H9 (cell line): ENCODE data around the gene RPL34. TPM values are rescaled to one million over a fixed set of nuclear protein-coding genes. Genes with fewer than 3 reads are reported as not detected.

Experiments
- DNase-seq: peaks from one replicate; pipeline ENCODE4 v3.0.0-alpha.2; 2017
- H2AFZ ChIP-seq: one replicate; pipeline ENCODE4 v1.6.1; 2013; ENCODE audit warnings: mild to moderate bottlenecking, low read length, control low read depth, moderate library complexity
- H2AK5ac ChIP-seq: 2 replicates; pipeline ENCODE4 v1.6.1; 2013; ENCODE audit warnings: low read length, control low read depth, mixed read lengths; ENCODE audit not compliant: insufficient read length
- H2BK120ac ChIP-seq: one replicate; pipeline ENCODE4 v1.6.1; 2013; ENCODE audit warnings: low read depth, mild to moderate bottlenecking, low read length, control low read depth, inconsistent platforms; ENCODE audit not compliant: poor library complexity, severe bottlenecking
- H2BK12ac ChIP-seq: 2 replicates; pipeline ENCODE4 v1.6.1; 2013; ENCODE audit warnings: low read length, control low read depth, mixed read lengths, low read depth; ENCODE audit not compliant: insufficient read length
- H2BK15ac ChIP-seq: 2 replicates; pipeline ENCODE4 v1.6.1; 2013; ENCODE audit warnings: low read depth, low read length, control low read depth
- H2BK20ac ChIP-seq: one replicate; pipeline ENCODE4 v1.6.1; 2013; ENCODE audit warnings: low read depth, mild to moderate bottlenecking, low read length, control low read depth, inconsistent platforms; ENCODE audit not compliant: poor library complexity, severe bottlenecking
- H2BK5ac ChIP-seq: 2 replicates; pipeline ENCODE4 v1.6.1; 2013; ENCODE audit warnings: low read length, control low read depth, mixed read lengths; ENCODE audit not compliant: insufficient read length
- H3K14ac ChIP-seq: 2 replicates; pipeline ENCODE4 v1.6.1; 2013; ENCODE audit warnings: low read length, control low read depth; ENCODE audit not compliant: insufficient read depth
- H3K18ac ChIP-seq: 2 replicates; pipeline ENCODE4 v1.6.1; 2013; ENCODE audit warnings: low read depth, mild to moderate bottlenecking, mixed read lengths, low read length, control low read depth; ENCODE audit not compliant: insufficient read length
- H3K23ac ChIP-seq: 2 replicates; pipeline ENCODE4 v1.6.1; 2013; ENCODE audit warnings: low read length, control low read depth, mixed read lengths, low read depth; ENCODE audit not compliant: insufficient read length
- H3K23me2 ChIP-seq: 2 replicates; pipeline ENCODE4 v1.6.1; 2013; ENCODE audit warnings: low read depth, mild to moderate bottlenecking, mixed read lengths, low read length, control low read depth; ENCODE audit not compliant: insufficient read length, poor library complexity, severe bottlenecking
- H3K27ac ChIP-seq: 2 replicates; pipeline ENCODE4 v1.5.1; 2013; ENCODE audit warnings: low read length, control low read depth, mixed read lengths, low read depth; ENCODE audit not compliant: insufficient read length
- H3K27me3 ChIP-seq: 2 replicates; pipeline ENCODE4 v1.6.1; 2013; ENCODE audit warnings: low read length, control low read depth, inconsistent platforms; ENCODE audit not compliant: insufficient read depth
- H3K4ac ChIP-seq: 2 replicates; pipeline ENCODE4 v1.6.1; 2013; ENCODE audit warnings: low read depth, mild to moderate bottlenecking, control low read depth, inconsistent platforms, low read length, moderate library complexity
- H3K4me1 ChIP-seq: 2 replicates; pipeline ENCODE4 v1.6.1; 2013; ENCODE audit warnings: low read length, control low read depth, inconsistent platforms; ENCODE audit not compliant: insufficient read depth
- H3K4me2 ChIP-seq: 2 replicates; pipeline ENCODE4 v1.6.1; 2013; ENCODE audit warnings: low read length, control low read depth, mixed read lengths; ENCODE audit not compliant: insufficient read length, insufficient read depth
- H3K56ac ChIP-seq: 2 replicates; pipeline ENCODE4 v1.6.1; 2013; ENCODE audit warnings: low read depth, mild to moderate bottlenecking, mixed read lengths, low read length, control low read depth; ENCODE audit not compliant: insufficient read length
- H3K79me1 ChIP-seq: 2 replicates; pipeline ENCODE4 v1.6.1; 2013; ENCODE audit warnings: low read depth, mild to moderate bottlenecking, moderate library complexity, low read length, control low read depth, inconsistent platforms; ENCODE audit not compliant: insufficient read depth, poor library complexity, severe bottlenecking
- H3K79me2 ChIP-seq: 2 replicates; pipeline ENCODE4 v1.6.1; 2013; ENCODE audit warnings: low read length, control low read depth, inconsistent platforms; ENCODE audit not compliant: insufficient read depth
- H3K9ac ChIP-seq: 2 replicates; pipeline ENCODE4 v1.6.1; 2013; ENCODE audit warnings: low read length, control low read depth, mixed read lengths; ENCODE audit not compliant: insufficient read length; ENCODE audit errors: extremely low read depth
- H3K9me3 ChIP-seq: one replicate; pipeline ENCODE4 v1.6.1; 2013; ENCODE audit warnings: low read depth, low read length, inconsistent platforms; ENCODE audit not compliant: control insufficient read depth
- H3T11ph ChIP-seq: one replicate; pipeline ENCODE4 v1.6.1; 2013; ENCODE audit warnings: mild to moderate bottlenecking, low read length, control low read depth, inconsistent platforms
- H4K20me1 ChIP-seq: one replicate; pipeline ENCODE4 v1.6.1; 2013; ENCODE audit not compliant: control insufficient read depth, insufficient read length, insufficient read depth
- H4K5ac ChIP-seq: 2 replicates; pipeline ENCODE4 v1.6.1; 2013; ENCODE audit warnings: low read depth, mild to moderate bottlenecking, mixed read lengths, low read length, control low read depth; ENCODE audit not compliant: insufficient read length
- H4K8ac ChIP-seq: replicated peaks from 2 replicates; pipeline ENCODE4 v1.6.1; 2013; ENCODE audit warnings: low read length, control low read depth, mixed read lengths, low read depth; ENCODE audit not compliant: insufficient read length
- H4K91ac ChIP-seq: 2 replicates; pipeline ENCODE4 v1.6.1; 2013; ENCODE audit warnings: low read depth, mild to moderate bottlenecking, moderate library complexity, mixed read lengths, low read length, control low read depth; ENCODE audit not compliant: insufficient read length
- H3K27ac Mint-ChIP-seq, 3 experiments: 2 replicates in 2 of 3; 3 replicates in 1 of 3; pipeline ENCODE4 v1.8.0; 2020 to 2021; ENCODE audit warnings: mixed read lengths in 3 of 3, mild to moderate bottlenecking in 1 of 3, moderate library complexity in 1 of 3
- H3K27me3 Mint-ChIP-seq: 2 replicates; pipeline ENCODE4 v1.8.0; 2021; ENCODE audit warnings: low read depth, mild to moderate bottlenecking, moderate library complexity, mixed read lengths
- H3K36me3 Mint-ChIP-seq, 3 experiments: 2 replicates in 2 of 3; 3 replicates in 1 of 3; pipeline ENCODE4 v1.8.0; 2020 to 2021; ENCODE audit warnings: low read depth in 3 of 3, mixed read lengths in 3 of 3; ENCODE audit not compliant: insufficient read depth in 1 of 3
- H3K4me1 Mint-ChIP-seq, 2 experiments: 2 replicates each; pipeline ENCODE4 v1.8.0; 2020; ENCODE audit warnings: mixed read lengths in 2 of 2
- H3K4me3 Mint-ChIP-seq, 2 experiments: 2 replicates in 1 of 2; 3 replicates in 1 of 2; pipeline ENCODE4 v1.8.0; 2020 to 2021; ENCODE audit warnings: mild to moderate bottlenecking in 2 of 2, mixed read lengths in 2 of 2, moderate library complexity in 1 of 2
- H3K9me3 Mint-ChIP-seq, 2 experiments: 2 replicates in 1 of 2; 3 replicates in 1 of 2; pipeline ENCODE4 v1.8.0; 2020; ENCODE audit warnings: mild to moderate bottlenecking in 2 of 2, mixed read lengths in 2 of 2, moderate library complexity in 1 of 2
- WGBS: extraction: QIAGEN DNeasy Blood & Tissue Kit; methylation state at CpG from one replicate; pipeline ENCODE4 v1.1.7; 2013; ENCODE audit warnings: missing lambda C conversion rate, low lambda C conversion rate, mixed read lengths; ENCODE audit not compliant: insufficient read length; ENCODE audit errors: extremely low coverage; 5-methylcytosine and 5-hydroxymethylcytosine counted together
- total RNA-seq: library from RNA; stranded (reverse); gene quantifications from 2 replicates; pipeline ENCODE4 v1.2.1, GENCODE V29; 2021
- TF ChIP-seq, protein P1 (sequence below): fragments of 200-600 bp; sonication (generic); conservative IDR thresholded peaks from 3 replicates; pipeline ENCODE4 v1.8.0; 2021; ENCODE audit warnings: antibody characterized with exemption, mild to moderate bottlenecking

RPL34 gene
- total RNA-seq, 1 experiment from 2014 or later, result 1,375 TPM

DNA sequence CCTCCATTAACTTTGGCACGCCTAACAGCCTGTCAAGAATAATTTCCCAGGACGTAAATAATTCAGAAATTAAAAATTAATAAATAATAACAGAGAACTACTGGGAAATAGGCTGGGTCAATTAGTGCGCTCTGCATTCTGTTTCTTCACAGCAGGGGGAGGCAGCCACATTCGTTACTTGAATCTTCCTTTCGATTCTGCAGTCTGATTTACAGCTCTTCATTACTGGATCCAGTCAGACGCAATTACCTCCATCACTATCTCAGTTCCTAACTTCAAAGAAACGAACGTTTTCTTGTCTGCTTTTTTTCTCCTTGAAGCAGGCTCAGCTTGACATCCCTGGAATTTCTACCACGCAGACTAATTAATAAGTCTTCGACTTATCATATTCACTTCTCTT lies 9.0 kb upstream of the RPL34 start:
- H4K20me1 ChIP-seq, result no peaks in the 10 kb centered on the region
- H4K8ac ChIP-seq, result no peak overlapping the region
- no peak overlapping the region for H3K18ac ChIP-seq
- Mint-ChIP-seq H3K9me3 (peaks cover 8 to 11% of the 10 kb centered on the region in 2 experiments), H3K27ac (no peak overlapping the region), H3K36me3 (peaks cover 0 to 6% (median 6%) of the 10 kb centered on the region in 3 experiments; a peak in 6 of 7 replicates), H3K4me1 (peaks cover 3 to 6% of the 10 kb centered on the region in 2 experiments; a peak in 3 of 4 replicates), H3K4me3 (no peak overlapping the region), H3K27me3 (no peaks in the 10 kb centered on the region)
- H3K4me1 ChIP-seq, result no peaks in the 10 kb centered on the region; the same call in 1 of the 2 replicates
- H2AFZ ChIP-seq, result no peak overlapping the region
- H2BK12ac ChIP-seq, result no peak overlapping the region
- no peak overlapping the region for H3K27ac ChIP-seq
- H3K9me3 ChIP-seq, result no peaks in the 10 kb centered on the region
- no peak overlapping the region for H3K56ac ChIP-seq
- no peaks in the 10 kb centered on the region for H3K79me1 ChIP-seq
- no peak overlapping the region for H3K4ac ChIP-seq
- H2BK20ac ChIP-seq, result no peak overlapping the region
- no peak overlapping the region for H4K5ac ChIP-seq
- H3K9ac ChIP-seq, result no peak overlapping the region
- no peak for DNase-seq
- no peak overlapping the region for H3T11ph ChIP-seq
- no peak overlapping the region for H4K91ac ChIP-seq
- TF ChIP-seq, protein P1, sequence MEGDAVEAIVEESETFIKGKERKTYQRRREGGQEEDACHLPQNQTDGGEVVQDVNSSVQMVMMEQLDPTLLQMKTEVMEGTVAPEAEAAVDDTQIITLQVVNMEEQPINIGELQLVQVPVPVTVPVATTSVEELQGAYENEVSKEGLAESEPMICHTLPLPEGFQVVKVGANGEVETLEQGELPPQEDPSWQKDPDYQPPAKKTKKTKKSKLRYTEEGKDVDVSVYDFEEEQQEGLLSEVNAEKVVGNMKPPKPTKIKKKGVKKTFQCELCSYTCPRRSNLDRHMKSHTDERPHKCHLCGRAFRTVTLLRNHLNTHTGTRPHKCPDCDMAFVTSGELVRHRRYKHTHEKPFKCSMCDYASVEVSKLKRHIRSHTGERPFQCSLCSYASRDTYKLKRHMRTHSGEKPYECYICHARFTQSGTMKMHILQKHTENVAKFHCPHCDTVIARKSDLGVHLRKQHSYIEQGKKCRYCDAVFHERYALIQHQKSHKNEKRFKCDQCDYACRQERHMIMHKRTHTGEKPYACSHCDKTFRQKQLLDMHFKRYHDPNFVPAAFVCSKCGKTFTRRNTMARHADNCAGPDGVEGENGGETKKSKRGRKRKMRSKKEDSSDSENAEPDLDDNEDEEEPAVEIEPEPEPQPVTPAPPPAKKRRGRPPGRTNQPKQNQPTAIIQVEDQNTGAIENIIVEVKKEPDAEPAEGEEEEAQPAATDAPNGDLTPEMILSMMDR, result no peak
- no peaks in the 10 kb centered on the region for H3K79me2 ChIP-seq
- no peak overlapping the region for H3K14ac ChIP-seq
- no peak overlapping the region for H2BK15ac ChIP-seq
- no peaks in the 10 kb centered on the region for H3K27me3 ChIP-seq
- no peak overlapping the region for H3K4me2 ChIP-seq
- H2BK5ac ChIP-seq, result no peak overlapping the region
- no peak overlapping the region for H3K23ac ChIP-seq
- H2AK5ac ChIP-seq, result no peak overlapping the region
- H3K23me2 ChIP-seq, result no peaks in the 10 kb centered on the region
- no CpG with 5 or more reads among the region's 10 CpGs for WGBS
- H2BK120ac ChIP-seq, result no peak overlapping the region
